Adrenal gland (tissue), 5 donors: Measurements from ENCODE around the gene SPATA3.

Experiments
- CTCF ChIP-seq, 6 experiments: fragments of 450-650 bp in 4 of 6; fragments of 200-600 bp in 2 of 6; sonication (generic) in 1 of 6; IDR thresholded peaks; 1 replicate in 5 of 6; 2 replicates in 1 of 6; pipeline versions ENCODE4 v1.5.1 to v1.8.0; 2016 to 2021; ENCODE audit warnings: antibody characterized with exemption in 6 of 6, mild to moderate bottlenecking in 2 of 6, moderate library complexity in 1 of 6
- POLR2A ChIP-seq, 2 donors: fragments of 450-650 bp; IDR thresholded peaks; one replicate each; pipeline ENCODE4 v1.6.1; 2017; ENCODE audit warnings: antibody characterized with exemption in 2 of 2, mild to moderate bottlenecking in 2 of 2, moderate library complexity in 1 of 2
- donor health status: DM: no; HTN: no; CAD: no.

DNA sequence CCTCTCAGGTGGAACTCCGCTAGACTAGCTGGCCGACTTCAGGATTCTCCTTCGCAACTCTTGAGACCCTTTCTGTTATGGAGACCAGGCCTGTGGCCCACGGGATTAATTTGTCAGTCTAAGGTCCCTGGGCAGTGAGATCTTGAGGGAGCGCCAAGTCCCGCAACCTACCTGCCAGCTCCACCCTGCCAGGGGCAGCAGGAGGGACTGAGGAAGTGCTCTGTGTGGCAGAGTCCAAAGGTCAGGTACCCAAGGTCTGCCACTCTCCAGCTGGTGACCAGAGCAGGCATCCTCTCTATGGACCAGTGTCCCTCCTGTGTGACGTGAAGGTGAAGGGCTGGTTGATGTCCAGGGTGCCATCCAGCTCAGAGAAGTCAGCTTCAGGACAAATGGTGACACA, 4.3 kb upstream of the SPATA3 start:
- TF ChIP-seq POLR2A (IDR thresholded peaks at IDR 0.05) (no peak), CTCF (IDR thresholded peaks at IDR 0.05) (no peak)
